RKO (cell line): ENCODE data around the gene ARHGAP33.
A peak's percentile ranks its signal among the peaks of the same experiment; 100 is the strongest.
"Not testable (repeated sequence)": the region's sequence is repeated elsewhere in the genome, so short reads cannot be mapped to it uniquely, and the experiment has no call there.

Experiments used
- DNase-seq: peaks from one replicate; pipeline ENCODE4 v3.0.0-alpha.2; 2016; ENCODE audit warnings: low spot score

ARHGAP33 gene

GRCh38 chr19:35755131-35755549 is 20.2 kb upstream of the ARHGAP33 start:
- no peak for DNase-seq

DNA sequence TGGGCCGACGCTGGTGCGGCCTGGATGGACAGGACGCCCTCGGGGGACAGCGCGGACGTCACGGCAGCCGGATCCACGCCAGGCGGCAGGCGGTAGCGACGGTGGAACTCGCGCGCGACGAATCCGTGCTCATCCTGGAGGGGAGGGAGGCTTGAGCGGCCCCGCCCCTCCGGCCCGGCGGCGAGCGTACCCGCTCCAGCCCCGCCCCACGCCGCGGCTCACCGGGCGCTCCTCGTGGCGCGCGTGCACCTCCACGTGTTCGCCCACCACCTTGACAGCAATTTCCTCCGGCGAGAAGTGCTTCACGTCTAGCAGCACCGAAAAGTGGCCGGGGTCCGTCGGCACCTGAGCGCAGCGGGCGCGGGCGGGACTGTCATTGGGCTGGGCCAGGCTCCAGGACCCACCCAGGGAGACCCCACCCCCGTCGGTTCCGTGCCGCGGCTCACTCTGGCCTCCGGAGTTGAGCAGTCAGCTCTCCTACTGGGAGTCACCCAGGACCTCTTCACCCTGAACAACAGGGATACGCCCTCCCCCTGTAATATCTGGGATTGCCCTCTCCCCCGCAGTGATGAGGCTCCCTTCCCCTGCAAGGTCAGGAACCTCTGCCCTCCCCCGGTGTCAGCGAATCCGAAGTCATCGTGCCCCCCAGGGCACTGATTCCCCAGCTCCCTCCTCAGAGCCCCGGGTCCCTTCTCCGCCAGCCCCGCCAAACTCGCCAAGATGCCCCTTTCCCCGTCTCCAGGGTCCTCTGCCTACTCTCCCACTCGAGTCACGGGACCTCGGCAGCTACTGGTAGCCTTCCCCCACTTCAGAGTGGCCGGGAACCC is 19.6 kb upstream of the ARHGAP33 start:
- DNase-seq: no peak

DNA sequence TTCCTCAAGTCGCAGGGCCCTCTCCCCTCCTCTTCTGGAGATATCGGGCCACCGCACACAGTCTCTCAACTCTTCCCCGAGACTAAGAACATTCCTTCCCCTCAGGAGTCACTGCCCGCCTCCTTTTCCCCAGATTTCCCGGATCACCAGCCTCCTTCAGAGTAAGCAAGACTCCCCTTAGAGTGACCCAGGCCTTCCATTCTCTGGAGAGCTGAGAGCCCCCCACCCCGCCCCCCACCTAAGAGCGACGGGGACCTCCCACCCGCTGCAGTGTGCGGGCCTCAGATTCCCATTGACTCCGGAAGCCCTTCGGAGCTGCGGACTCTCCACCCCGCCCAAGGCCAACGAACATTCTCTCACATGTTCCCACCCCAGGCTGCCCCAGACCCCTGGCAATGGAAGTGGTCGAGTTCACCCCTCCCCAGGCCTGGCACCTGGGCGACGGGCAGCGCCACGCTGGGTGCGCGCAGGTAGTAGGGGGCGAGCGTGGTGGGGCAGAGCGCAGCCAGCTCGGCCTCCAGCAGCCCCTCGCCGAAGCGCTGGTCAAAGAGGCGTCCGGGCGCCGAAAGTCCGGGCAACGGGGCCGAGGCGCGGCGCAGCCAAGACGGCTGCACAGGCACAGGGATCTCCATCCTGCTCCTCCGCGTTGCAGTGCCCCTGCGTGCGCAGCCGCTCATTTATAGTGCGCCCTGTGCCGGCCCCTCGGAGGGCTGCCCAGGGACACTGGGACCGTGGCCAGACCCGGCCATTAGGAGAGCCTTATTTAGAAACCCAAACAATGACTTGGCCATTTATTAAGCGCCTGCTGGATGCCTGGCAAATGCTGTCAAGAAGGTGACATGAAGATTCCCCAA is 18.8 kb upstream of the ARHGAP33 start, which contains the start of gene HSPB6:
HSPB6 (minus strand) TSS at position 653 of the 854 bp plus-strand sequence; CDS start at position 632, 21 bp downstream.
- DNase-seq: no peak

DNA sequence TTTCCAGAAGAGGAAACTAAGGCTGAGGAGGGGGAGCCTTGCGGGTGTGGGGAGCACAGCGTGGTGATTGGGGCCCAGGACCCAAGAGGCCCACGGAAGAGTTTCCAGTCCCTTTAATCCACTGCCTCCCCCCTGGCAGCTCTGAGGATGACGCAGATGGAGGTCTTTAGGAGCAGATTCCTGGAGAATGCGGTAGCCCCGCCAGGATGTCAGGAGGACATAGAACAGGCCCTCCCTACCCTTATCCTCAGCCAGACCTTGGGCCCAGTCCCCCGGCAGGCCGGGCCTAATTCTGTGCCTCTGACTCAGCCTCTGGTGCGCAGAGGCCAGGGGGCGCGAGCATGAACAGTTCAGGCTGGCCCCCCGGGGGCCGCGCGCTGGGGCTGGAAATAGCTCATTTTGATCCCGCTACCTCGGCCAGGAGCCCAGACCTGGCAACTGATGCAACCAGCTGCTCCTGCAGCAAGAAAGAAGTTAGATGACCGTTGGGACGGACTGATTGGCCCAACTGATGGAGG is 18.1 kb upstream of the ARHGAP33 start:
- DNase-seq: peak; percentile 83

GRCh38 chr19:35757749-35758608 is 17.4 kb upstream of the ARHGAP33 start, which contains the start of gene PROSER3:
Gene PROSER3, plus strand, starts transcription at chr19:35758176. Its CDS starts 40 bp downstream, at chr19:35758216.
- peak; percentile 100 for DNase-seq

GRCh38 chr19:35759697-35760096 is 15.7 kb upstream of the ARHGAP33 start:
- no peak for DNase-seq

DNA sequence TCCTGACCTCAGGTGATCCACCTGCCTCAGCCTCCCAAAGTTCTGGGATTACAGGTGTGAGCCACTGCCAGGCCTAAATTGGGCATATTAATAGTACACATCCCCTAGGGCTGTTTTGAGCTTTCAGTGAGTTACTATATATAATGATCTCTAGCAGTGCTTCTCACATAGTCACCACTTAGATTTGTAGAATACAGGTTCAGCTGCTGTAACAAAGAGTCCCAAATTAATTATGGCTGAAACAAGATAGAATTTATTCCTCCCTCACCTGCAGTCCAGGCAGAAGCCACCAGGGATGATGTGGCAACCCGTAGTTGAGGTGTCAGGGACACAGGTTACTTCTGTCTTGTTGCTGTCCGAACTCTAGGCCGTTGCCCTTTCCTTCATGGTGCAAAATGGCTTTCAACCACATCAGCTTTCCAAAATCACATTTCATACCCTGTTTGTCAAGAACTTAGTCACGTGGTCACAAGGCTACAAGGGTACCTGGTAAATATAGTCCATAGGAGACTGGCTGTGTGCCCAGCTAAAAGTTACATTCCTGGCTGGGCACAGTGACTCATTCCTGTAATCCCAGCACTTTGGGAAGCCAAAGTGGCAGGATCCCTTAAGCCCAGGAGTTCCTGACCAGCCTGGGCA is 14.5 kb upstream of the ARHGAP33 start:
- DNase-seq: no peak

- DNase-seq: no peak
These were observed 10.7 kb upstream of the ARHGAP33 start for GRCh38 chr19:35764432-35765315.

DNA sequence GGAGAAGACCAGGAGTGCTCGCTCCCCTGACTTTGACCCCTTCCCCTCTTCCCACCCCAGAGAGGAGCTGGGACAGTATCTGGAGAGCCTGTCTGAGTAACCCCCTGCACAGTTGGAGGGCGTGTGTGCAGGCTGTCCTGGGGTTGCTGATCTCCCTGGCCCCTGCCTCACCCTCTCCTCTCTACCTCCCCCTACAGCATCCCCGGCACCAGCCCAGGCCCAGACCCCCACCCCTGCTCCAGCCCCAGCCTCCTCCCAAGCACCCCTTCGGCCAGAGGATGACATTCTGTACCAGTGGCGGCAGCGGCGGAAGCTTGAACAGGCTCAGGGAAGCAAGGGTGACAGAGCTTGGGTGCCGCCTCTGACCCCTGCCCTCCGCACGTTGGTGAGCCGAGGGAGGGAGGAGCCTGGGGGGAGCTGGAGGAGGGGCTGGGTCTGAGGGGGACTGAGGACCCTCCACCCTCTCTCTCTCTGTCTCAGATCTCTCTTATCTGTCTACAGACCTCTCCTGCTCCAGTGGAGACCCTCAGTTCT is 8.7 kb upstream of the ARHGAP33 start:
- DNase-seq: no peak

GRCh38 chr19:35767288-35768081 is 7.9 kb upstream of the ARHGAP33 start:
- no peak for DNase-seq

GRCh38 chr19:35768082-35768421 is 7.3 kb upstream of the ARHGAP33 start:
- DNase-seq: no peak

- DNase-seq: not testable (repeated sequence)
These were observed 3.0 kb upstream of the ARHGAP33 start for GRCh38 chr19:35772362-35772761.

DNA sequence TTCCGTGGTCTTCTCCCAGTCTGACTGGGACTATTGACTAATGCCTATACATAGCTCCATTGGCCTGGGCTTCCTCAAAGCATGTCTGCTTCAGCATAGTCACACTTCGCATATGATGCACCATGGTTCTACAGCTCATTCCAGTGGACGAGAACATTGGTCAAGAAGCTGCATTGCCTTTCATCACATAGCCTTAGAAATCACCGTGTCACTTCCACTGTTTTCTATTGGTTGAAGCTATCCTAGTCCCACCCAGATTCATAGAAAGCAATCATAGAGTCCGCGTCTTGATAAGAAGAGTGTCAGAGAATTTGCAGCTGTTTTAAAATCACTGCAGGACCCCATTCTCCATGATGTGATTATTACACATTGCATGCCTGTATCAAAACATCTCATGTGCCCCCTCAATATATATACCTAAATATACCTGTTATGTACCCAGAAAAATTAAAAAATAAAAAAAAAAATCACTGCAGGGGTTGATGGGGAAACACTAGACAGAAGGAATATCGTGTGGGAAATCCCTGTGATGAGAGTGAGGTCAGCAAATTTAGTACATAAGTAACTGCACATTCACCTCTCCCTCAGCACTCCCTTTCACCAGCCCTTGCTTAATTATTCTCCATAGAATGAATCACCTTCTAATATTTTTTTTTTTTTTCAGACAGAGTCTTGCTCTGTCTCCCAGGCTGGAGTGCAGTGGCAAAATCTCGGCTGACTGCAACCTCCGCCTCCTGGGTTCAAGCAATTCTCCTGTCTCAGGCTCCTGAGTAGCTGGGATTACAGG is 2.2 kb upstream of the ARHGAP33 start:
- peak; percentile 43 for DNase-seq

DNA sequence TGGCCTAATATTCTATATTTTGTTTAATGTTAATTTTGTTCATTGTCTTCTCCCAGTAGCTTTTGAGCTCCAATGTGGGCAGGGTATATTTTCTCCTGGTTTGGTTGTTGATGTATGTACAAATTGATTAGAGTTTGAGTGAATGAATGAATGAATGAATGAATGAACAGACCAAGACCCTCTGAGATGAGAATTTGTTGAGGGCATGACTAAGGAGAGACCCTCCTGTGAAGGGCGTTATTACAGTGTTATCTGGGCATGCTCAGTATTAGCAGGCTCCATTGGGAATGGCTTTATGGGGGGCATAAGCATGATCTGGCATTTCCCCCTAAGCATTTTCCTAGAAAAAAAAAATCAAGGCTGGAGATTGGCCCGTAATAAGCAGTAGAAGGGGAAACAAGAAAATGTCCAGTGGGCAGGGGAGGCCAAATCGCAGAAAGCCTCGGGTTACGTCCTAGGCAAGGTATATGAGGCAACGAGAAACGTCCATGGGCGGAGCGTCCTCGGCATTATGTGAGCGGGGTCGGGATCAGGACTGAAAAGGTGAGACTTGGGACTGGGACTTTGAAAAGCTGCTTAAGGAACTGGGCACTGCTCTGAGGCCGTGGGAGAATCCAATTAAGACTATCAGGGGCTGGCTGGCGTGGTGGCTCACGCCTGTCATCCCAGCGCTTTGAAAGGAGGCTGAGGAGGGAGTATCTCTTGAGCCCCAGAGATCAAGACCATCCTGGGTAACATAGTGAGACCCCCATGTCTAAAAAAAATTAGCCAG is 904 bp upstream of the ARHGAP33 start:
- DNase-seq: no peak

- DNase-seq: no peak
These were observed 392 bp upstream of the ARHGAP33 start for GRCh38 chr19:35775046-35775297.

DNA sequence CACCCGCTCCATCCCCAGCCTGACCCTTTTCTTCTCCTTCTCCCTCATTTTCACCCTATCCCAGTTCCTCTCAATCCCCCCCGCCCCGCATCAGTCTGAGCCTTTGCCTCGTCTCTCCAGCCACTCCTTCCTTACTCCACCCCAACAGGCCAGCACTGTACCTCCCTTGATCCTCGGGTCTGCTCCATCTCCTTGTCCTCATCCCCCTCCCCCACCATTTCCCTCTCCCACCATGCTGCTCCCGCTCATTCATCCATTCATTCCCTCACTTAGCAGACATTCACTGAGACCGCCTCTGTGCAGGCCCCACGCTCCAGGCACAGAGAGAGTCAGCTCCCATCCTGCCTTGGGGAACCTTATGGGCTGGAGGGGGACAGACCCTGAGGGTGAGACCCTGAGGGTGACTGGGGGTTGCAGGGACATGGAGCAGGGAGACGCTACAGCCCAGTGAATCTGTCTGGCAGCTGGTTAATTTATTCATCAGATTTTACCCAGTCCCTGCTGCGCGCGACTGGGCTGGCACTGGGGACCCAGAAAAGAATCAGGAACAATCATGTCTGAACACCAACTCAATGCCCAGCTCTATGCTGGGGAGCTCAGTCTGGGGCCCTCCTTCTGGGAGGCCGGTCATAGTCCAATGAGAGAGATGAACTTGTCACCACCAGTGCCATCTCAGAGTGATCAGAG is 881 bp downstream of the ARHGAP33 start:
- DNase-seq: no peak
